B cell (primary cell): ENCODE measurements around the gene DLGAP4. TPM values are rescaled to one million over a fixed set of nuclear protein-coding genes. Genes with fewer than 3 reads are reported as not detected.

Source experiments
- ATAC-seq: fragments of 200-7000 bp; cut with Tn5 transposase; one replicate; pipeline ENCODE4 v1.10.0; 2021; ENCODE audit warnings: low read depth, mild to moderate bottlenecking, moderate number of reproducible peaks, moderate library complexity
- CTCF ChIA-PET: fragments of 350-600 bp; sonication (Branson Sonifier 250); formaldehyde crosslinking; loops from one replicate; lab custom pipeline; 2021; ENCODE audit warnings: antibody characterized with exemption, inconsistent platforms; lab: Charles Lee
- POLR2A ChIA-PET: fragments of 350-600 bp; sonication (Branson Sonifier 250); formaldehyde crosslinking; loops from one replicate; lab custom pipeline; 2021; ENCODE audit warnings: antibody characterized with exemption; lab: Charles Lee
- DNase-seq: peaks from one replicate; pipeline ENCODE4 v3.0.0; 2013
- H2AFZ ChIP-seq: 2 replicates; pipeline ENCODE4 v1.6.1; 2012; ENCODE audit warnings: mild to moderate bottlenecking, low read depth, low read length; ENCODE audit not compliant: insufficient read depth, poor library complexity, severe bottlenecking
- H3K27ac ChIP-seq, 2 donors: 1 replicate in 1 of 2; 2 replicates in 1 of 2; pipeline ENCODE4 v1.5.1; 2012 to 2013; ENCODE audit warnings: low read length in 2 of 2, mild to moderate bottlenecking in 2 of 2, moderate library complexity in 1 of 2
- H3K27me3 ChIP-seq, 4 experiments: fragments of 200-600 bp in 1 of 4; sonication (generic) in 1 of 4; replicated peaks in 1 of 4; 1 replicate in 2 of 4; 2 replicates in 2 of 4; pipeline versions ENCODE4 v1.6.1 to v1.7.0; 2013 to 2016; ENCODE audit warnings: low read length in 3 of 4, mild to moderate bottlenecking in 2 of 4, mixed read lengths in 1 of 4, moderate library complexity in 1 of 4; ENCODE audit not compliant: insufficient read depth in 4 of 4, control insufficient read depth in 3 of 4; ENCODE audit errors: control extremely low read depth in 1 of 4
- H3K36me3 ChIP-seq, 2 experiments: replicated peaks in 1 of 2; 1 replicate in 1 of 2; 2 replicates in 1 of 2; pipeline versions ENCODE4 v1.6.1 to v1.7.1; 2013; ENCODE audit warnings: low read length in 1 of 2; ENCODE audit not compliant: insufficient read depth in 2 of 2, control insufficient read depth in 1 of 2; ENCODE audit errors: control extremely low read depth in 1 of 2, extremely low read depth in 1 of 2
- H3K4me1 ChIP-seq, 2 donors: fragments of 200-600 bp in 1 of 2; sonication (generic) in 1 of 2; 1 replicate in 1 of 2; 2 replicates in 1 of 2; pipeline versions ENCODE4 v1.5.1 to v1.6.1; 2013 to 2017; ENCODE audit warnings: low read length in 2 of 2; ENCODE audit not compliant: control insufficient read depth in 2 of 2, insufficient read depth in 2 of 2
- H3K4me2 ChIP-seq: replicated peaks from 2 replicates; pipeline ENCODE3; 2012; ENCODE audit warnings: mild to moderate bottlenecking, low read depth, low read length; ENCODE audit not compliant: poor library complexity, severe bottlenecking
- H3K4me3 ChIP-seq, 5 experiments: fragments of 200-600 bp in 1 of 5; sonication (generic) in 1 of 5; 1 replicate in 3 of 5; 2 replicates in 2 of 5; pipeline versions ENCODE4 v1.5.1 to v1.7.0; 2011 to 2016; ENCODE audit warnings: low read length in 4 of 5, mild to moderate bottlenecking in 4 of 5, low read depth in 2 of 5, control low read depth in 1 of 5, moderate library complexity in 1 of 5; ENCODE audit not compliant: insufficient read depth in 1 of 5; ENCODE audit errors: control extremely low read depth in 1 of 5, extremely low read depth in 1 of 5
- H3K79me2 ChIP-seq: fragments of 200-600 bp; sonication (generic); one replicate; pipeline ENCODE4 v1.6.0; 2016; ENCODE audit warnings: low read length; ENCODE audit not compliant: control insufficient read depth, insufficient read depth
- H3K9ac ChIP-seq: fragments of 200-600 bp; sonication (generic); 2 replicates; pipeline ENCODE4 v1.6.1; 2017; ENCODE audit warnings: mild to moderate bottlenecking, low read length, moderate library complexity
- H3K9me3 ChIP-seq, 3 donors: one replicate each; pipeline versions ENCODE4 v1.6.1 to v1.7.1; 2013; ENCODE audit warnings: low read length in 2 of 3; ENCODE audit not compliant: control insufficient read depth in 2 of 3, insufficient read depth in 1 of 3; ENCODE audit errors: control extremely low read depth in 1 of 3
- H4K20me1 ChIP-seq: 2 replicates; pipeline ENCODE4 v1.6.0; 2012; ENCODE audit warnings: mild to moderate bottlenecking, low read length; ENCODE audit not compliant: insufficient read depth, control insufficient read depth, poor library complexity, severe bottlenecking
- H3K27ac Mint-ChIP-seq: one replicate; pipeline ENCODE4 v1.8.0; 2021; ENCODE audit warnings: mixed read lengths
- H3K27me3 Mint-ChIP-seq: one replicate; pipeline ENCODE4 v1.8.0; 2021; ENCODE audit warnings: mixed read lengths
- H3K4me1 Mint-ChIP-seq: one replicate; pipeline ENCODE4 v1.8.0; 2021; ENCODE audit warnings: mixed read lengths
- H3K4me3 Mint-ChIP-seq: one replicate; pipeline ENCODE4 v1.8.0; 2021; ENCODE audit warnings: mixed read lengths
- H3K9me3 Mint-ChIP-seq: one replicate; pipeline ENCODE4 v1.8.0; 2022; ENCODE audit warnings: mixed read lengths; ENCODE audit not compliant: insufficient read depth
- EZH2 ChIP-seq: IDR thresholded peaks from 2 replicates; pipeline ENCODE4 v1.6.1; 2012; ENCODE audit warnings: borderline replicate concordance, low read depth, mild to moderate bottlenecking, moderate library complexity, low read length; ENCODE audit not compliant: insufficient read depth, poor library complexity, severe bottlenecking
- WGBS: methylation state at CpG from one replicate; pipeline ENCODE4 v1.1.5; 2013; ENCODE audit warnings: missing lambda C conversion rate; ENCODE audit not compliant: insufficient coverage; 5-methylcytosine and 5-hydroxymethylcytosine counted together
- intact Hi-C: fragments of 100-400 bp; cut with micrococcal nuclease; formaldehyde crosslinking; loops from one replicate; pipeline ENCODE4 v1.10.0; 2022
- polyA plus RNA-seq: library from polyadenylated mRNA; depleted of rRNA; stranded (reverse); fragments of >200 nt; gene quantifications from 2 replicates; pipeline ENCODE4 v1.2.3, GENCODE V29; 2012
- total RNA-seq, 2 donors: library from RNA; stranded (reverse); fragments of 120-200 nt in 1 of 2; gene quantifications; 1 replicate in 1 of 2; 2 replicates in 1 of 2; pipeline versions ENCODE4 v1.2.3 to v1.2.4, GENCODE V29; 2013 to 2022
- TF ChIP-seq, protein P1 (sequence below): fragments of 200-600 bp; IDR thresholded peaks from one replicate; pipeline ENCODE4 v1.8.0; 2022; ENCODE audit warnings: antibody characterized with exemption, mild to moderate bottlenecking

DLGAP4 gene
- total and polyA plus RNA-seq, 2 donors (not counting 1 experiment from before 2014, with no cell fraction given), result 68.8 to 87.8 TPM

DNA sequence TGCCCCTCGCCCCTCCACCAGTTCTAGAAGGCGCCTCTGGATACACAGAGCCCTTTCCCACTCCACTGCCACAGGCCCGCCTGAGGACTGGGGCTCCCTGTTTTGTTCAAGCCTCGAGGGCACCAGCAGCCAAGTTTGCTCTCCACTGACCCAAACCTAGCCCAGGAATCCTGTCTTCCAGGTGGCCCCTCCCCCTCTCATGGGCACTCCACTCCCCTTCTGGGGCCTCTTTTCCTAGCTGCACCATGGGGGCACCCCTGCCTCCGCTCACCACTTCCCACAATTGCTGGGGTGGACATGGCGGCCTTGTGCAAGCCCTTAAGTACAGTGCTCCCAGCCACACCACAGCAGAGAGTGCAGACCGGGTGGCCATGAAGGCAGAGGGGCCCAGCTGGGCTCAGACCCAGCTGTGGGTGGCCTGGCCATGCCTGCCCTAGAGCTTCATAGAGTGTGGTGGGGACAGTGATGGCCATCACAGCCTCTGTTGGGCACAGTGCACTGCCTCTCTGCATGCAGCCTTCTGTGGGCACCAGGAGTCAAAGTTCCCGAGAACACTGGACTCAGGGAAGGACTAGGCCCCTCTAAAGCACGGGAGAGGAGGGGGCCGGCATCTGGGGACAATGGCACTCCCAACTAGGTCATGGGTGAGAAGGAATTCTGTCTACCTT, 236.5 kb downstream of the DLGAP4 start:
- no peaks in the 10 kb centered on the region for H3K9me3 Mint-ChIP-seq
- H4K20me1 ChIP-seq, result no peaks in the 10 kb centered on the region
- ATAC-seq (no peak), DNase-seq (no peak)
- no peak overlapping the region for H3K27ac Mint-ChIP-seq
- ChIA-PET CTCF (no interaction called here), POLR2A (no interaction called here)
- H3K4me2 ChIP-seq, result no peak overlapping the region
- no peak overlapping the region for H3K4me3 ChIP-seq
- H2AFZ ChIP-seq, result no peak overlapping the region
- peaks cover 0 to 3% (median 0%) of the 10 kb centered on the region in 4 experiments for H3K27me3 ChIP-seq
- H3K4me1 Mint-ChIP-seq, result peaks cover 3% of the 10 kb centered on the region
- no peaks in the 10 kb centered on the region for H3K36me3 ChIP-seq
- no peak overlapping the region for H3K9ac ChIP-seq
- intact Hi-C loops, result no loop called here
- H3K27me3 Mint-ChIP-seq, result no peaks in the 10 kb centered on the region
- H3K27ac ChIP-seq, result no peak overlapping the region
- no peaks in the 10 kb centered on the region for H3K9me3 ChIP-seq
- peak overlapping the region; percentile 10 for H3K4me3 Mint-ChIP-seq
- WGBS, result 97% methylated on average over 9 of the region's 10 CpGs
- H3K4me1 ChIP-seq, result peaks cover 9 to 15% of the 10 kb centered on the region in 2 donors
- H3K79me2 ChIP-seq, result peaks cover 3% of the 10 kb centered on the region
- no peak for TF ChIP-seq EZH2
- TF ChIP-seq, protein P1, sequence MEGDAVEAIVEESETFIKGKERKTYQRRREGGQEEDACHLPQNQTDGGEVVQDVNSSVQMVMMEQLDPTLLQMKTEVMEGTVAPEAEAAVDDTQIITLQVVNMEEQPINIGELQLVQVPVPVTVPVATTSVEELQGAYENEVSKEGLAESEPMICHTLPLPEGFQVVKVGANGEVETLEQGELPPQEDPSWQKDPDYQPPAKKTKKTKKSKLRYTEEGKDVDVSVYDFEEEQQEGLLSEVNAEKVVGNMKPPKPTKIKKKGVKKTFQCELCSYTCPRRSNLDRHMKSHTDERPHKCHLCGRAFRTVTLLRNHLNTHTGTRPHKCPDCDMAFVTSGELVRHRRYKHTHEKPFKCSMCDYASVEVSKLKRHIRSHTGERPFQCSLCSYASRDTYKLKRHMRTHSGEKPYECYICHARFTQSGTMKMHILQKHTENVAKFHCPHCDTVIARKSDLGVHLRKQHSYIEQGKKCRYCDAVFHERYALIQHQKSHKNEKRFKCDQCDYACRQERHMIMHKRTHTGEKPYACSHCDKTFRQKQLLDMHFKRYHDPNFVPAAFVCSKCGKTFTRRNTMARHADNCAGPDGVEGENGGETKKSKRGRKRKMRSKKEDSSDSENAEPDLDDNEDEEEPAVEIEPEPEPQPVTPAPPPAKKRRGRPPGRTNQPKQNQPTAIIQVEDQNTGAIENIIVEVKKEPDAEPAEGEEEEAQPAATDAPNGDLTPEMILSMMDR, result no peak
